NCI-H1436 treated with DMSO at 0.1 percent for 48 hours (cell line): Measurements from ENCODE around the gene ADAD2.
"Not testable (repeated sequence)": the region's sequence is repeated elsewhere in the genome, so short reads cannot be mapped to it uniquely, and the experiment has no call there.

Experiments used
- DNase-seq: peaks from one replicate; lab custom pipeline; 2025; lab: John Stamatoyannopoulos, UW

Gene ADAD2

DNA sequence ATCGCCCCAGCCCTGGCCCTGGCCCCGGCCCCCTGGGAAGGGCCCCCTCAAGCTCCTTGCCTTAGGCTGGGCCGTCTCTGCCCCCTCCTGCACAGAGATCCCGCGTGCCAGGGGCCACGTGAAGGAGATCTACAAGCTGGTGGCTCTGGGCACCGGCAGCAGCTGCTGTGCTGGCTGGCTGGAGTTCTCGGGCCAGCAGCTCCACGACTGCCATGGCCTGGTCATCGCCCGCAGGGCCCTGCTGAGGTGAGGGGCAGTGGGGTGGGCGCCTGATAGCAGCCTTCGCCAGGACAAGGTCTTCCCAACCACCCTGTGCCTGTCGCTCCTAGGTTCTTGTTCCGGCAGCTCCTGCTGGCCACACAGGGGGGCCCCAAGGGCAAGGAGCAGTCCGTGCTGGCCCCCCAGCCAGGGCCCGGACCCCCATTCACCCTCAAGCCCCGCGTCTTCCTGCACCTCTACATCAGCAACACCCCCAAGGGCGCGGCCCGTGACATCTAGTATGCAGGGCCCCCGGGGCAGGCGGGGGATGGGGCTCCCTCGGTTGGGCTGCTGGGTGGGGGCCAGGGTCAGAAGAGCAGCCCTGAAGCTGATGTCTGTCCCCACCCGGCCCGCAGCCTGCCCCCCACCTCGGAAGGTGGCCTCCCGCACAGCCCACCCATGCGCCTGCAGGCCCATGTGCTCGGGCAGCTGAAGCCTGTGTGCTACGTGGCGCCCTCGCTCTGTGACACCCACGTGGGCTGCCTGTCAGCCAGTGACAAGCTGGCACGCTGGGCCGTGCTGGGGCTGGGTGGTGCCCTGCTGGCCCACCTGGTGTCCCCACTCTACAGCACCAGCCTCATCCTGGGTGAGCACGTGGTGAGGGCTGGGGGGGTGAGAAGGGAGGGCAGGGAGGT is 4.5 kb downstream of the ADAD2 start:
- no peak for DNase-seq

- DNase-seq = no peak
Observed at GRCh38 chr16:84196101-84196500, 5.1 kb downstream of the ADAD2 start.

GRCh38 chr16:84196727-84197394 is 5.9 kb downstream of the ADAD2 start:
- no peak for DNase-seq

GRCh38 chr16:84197466-84198128 is 6.6 kb downstream of the ADAD2 start:
- no peak for DNase-seq

- DNase-seq = no peak
Observed at GRCh38 chr16:84198401-84198800, 7.4 kb downstream of the ADAD2 start.

- DNase-seq = no peak
Observed at GRCh38 chr16:84199097-84199496, 8.1 kb downstream of the ADAD2 start.

- DNase-seq = no peak
Observed at GRCh38 chr16:84199861-84200260, 8.9 kb downstream of the ADAD2 start.

GRCh38 chr16:84204551-84204950 is 13.6 kb downstream of the ADAD2 start:
- DNase-seq = not testable (repeated sequence)

DNA sequence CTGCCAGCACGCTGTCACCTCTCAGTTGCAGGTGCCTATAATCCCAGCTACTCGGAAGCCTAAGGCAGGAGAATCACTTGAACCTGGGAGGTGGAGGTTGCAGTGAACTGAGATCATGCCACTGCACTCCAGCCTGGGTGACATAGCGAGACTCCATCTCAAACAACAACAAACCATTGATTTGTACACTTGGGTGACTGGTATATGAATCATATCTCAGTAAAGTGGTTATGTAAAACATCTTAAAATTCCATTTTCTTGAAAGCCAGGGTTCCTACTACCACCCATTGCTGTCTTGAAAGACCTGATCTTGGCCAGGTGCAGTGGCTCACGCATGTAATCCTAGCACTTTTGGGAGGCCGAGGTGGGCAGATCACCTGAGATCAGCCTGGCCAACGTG is 14.2 kb downstream of the ADAD2 start:
- DNase-seq = not testable (repeated sequence)

DNA sequence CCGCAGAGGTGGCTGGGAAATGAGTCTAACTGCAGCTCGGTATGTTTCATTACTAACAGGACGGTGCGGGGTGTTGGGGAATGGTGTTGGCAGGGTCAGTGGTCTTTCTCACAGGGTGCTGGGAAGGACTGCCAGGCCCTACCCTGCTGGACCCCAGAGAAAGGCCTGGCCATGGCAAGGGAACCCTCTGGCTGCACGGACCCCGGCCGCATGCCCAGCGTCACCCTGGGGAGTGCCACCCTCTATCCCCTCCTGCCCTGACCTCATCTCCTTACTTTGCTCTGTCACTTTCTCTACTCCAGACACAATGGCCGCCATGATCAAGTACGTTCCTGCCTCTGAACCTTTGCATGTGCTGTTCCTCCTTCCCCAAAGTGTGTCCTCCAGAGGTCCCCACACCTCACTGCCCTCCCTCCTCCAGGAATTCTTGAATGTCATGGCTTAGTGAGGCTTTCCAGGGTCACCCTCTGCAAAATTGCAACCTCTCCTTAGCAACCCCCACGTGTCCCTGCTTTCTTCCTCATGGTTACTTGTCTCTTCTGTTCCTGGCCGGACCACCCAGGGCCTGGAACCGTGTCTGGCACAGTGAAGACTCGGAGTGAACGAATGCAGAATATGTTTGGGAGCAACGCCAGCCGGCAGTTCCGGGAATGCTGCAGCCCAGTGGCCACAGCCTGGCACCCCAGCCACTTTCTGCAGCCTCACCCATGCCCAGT is 15.2 kb downstream of the ADAD2 start:
- no peak for DNase-seq

DNA sequence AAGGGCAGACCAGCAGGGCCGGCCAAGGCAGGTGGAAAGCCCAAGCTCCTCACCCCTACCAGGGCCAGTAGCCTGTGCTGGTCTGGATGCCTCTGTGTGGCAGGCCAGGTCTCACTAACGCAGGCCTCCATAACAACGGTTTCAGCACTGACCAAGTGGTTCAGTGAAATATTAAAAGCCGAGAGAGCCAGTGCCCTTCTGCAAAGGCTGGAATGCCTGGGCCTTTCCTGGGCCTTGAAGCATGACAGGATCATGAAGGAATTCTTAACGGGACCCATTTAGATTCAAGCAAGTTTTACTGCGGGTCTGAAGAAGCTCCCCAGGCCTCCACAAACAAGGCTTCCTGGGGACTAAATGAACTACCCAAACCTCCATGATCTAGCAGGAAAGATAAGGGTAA is 16.3 kb downstream of the ADAD2 start:
- no peak for DNase-seq

GRCh38 chr16:84207879-84208278 is 16.9 kb downstream of the ADAD2 start:
- DNase-seq = no peak

- no peak for DNase-seq
Observed at GRCh38 chr16:84209989-84210388, 19.0 kb downstream of the ADAD2 start.

GRCh38 chr16:84212154-84212553 is 21.2 kb downstream of the ADAD2 start:
- DNase-seq = no peak

GRCh38 chr16:84212631-84213030 is 21.7 kb downstream of the ADAD2 start:
- no peak for DNase-seq

DNA sequence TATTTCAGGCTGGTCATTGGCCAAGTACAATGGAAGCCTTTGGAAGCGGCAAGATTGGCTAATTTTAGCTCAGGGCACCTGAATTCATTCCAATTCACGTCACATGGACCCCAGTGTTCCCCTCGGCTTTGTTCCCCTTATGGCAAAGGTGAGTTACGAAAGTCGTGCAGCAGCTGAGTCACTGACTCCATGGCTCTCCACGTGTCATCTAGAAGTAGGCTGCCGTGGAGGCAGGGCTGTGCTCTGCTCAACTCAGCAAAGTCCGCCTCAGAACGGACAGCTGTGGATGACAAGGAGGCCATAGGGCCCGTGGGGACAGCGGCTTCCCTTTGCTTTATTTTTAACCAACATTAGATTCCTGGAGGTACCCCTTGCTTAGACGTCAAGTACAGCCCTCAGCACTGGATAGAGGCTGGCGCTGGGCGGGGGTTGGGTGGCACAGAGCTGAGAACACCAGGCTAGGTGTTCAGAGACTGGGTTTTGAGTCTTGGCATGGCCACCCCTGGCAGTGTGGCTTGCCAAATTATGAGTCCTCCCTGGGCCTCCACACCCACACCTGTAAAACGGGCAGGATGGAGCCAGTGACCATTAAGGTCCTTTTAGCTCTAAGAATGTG is 23.6 kb downstream of the ADAD2 start:
- DNase-seq = no peak

- no peak for DNase-seq
Observed at GRCh38 chr16:84215531-84215930, 24.6 kb downstream of the ADAD2 start.

- DNase-seq = not testable (repeated sequence)
Observed at GRCh38 chr16:84216144-84216543, 25.2 kb downstream of the ADAD2 start.

GRCh38 chr16:84218176-84218823 is 27.3 kb downstream of the ADAD2 start:
- no peak for DNase-seq

DNA sequence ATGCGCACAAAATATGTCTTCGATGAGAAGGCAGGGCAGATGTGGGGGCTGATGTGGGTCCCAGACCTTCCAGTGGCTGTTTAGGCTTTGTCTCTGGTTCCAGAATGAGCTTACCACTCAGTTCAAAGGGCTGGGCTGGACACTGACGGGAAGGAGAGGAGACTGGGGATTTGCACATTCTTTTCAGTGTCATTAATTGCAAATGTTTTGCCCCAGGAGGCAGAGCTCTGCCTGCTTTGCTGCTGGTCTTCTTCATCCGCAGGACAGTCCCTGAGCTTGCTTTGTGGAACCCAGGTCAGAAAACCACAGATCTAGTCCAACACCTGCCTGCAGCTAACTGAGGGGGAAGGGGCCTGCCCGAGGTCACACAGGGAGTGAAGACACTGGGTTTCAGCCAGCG is 28.0 kb downstream of the ADAD2 start:
- no peak for DNase-seq

- DNase-seq = no peak
Observed at GRCh38 chr16:84220851-84221250, 29.9 kb downstream of the ADAD2 start.
